NB4 (cell line): ENCODE measurements around the gene STEAP3.

Experiments used
- CTCF ChIP-seq: IDR thresholded peaks from one replicate; pipeline ENCODE4 v1.5.1; 2012; ENCODE audit warnings: low read depth, low read length
- POLR2A ChIP-seq: IDR thresholded peaks from 2 replicates; pipeline ENCODE4 v1.6.1; 2011; ENCODE audit warnings: mild to moderate bottlenecking; ENCODE audit not compliant: insufficient read length; ENCODE audit errors: extremely low read depth

- TF ChIP-seq POLR2A (no peak), CTCF (no peak)
Measured at GRCh38 chr2:119289093-119289492, 65.5 kb downstream of the STEAP3 start.
